Measurements from ENCODE around the gene NINL. TPM values are rescaled to one million over a fixed set of nuclear protein-coding genes. Genes with fewer than 3 reads are reported as not detected.

Gene NINL
- total RNA-seq, 1 donor from 2014 or later: 47.0 TPM

DNA sequence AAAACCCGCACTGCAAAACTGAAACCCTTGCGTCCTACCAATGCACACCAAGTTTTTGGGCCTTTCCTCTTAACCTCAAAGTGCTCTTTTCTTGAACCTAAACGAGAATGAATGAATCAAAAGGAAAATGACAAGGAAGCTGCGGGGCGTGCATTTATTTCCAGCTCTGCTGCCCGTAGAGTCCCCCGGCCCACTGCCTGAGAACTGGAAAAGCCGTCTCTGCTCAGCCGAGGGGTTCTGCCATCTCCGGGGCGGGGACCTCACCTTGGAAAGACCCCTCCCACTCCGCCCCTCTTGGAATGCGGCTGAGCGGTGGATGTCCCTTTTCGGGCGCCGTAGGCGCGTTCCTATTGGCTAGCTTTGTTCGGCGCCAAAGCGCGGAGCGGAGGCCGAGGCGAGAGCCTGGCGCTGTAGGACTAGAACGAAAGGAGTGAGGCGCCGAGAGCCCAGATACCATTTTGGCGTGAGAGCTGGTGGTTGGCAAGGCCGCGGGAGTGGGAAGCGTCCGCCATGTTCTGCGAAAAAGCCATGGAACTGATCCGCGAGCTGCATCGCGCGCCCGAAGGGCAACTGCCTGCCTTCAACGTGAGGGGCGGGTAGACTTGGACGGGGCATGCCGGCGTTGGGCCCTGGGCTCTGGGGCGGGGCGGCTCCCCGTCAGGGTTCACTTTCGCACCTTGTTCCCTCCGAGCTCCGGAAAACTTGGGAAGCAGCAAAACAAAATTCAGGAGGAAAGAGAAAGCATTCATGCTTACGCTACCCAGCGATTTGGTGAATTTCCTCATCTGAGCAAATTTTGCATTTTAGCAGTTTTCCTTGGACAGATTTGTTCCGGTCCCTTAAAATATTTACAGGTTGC is 177.8 kb downstream of the NINL start, which contains the start of gene GINS1:
Gene GINS1 (plus strand): TSS at position 363 of the 859 bp plus-strand sequence. CDS start 148 bp downstream, at position 511.
- Mint-ChIP-seq H3K36me3 (peaks cover 7% of the 10 kb centered on the region), H3K4me1 (ENCODE audit: unreplicated experiment) (peaks cover 17% of the 10 kb centered on the region), H3K27ac (peak within 1 kb of the TSS; percentile 93), H3K27me3 (no peaks in the 10 kb centered on the region), H3K9me3 (peaks cover 13% of the 10 kb centered on the region), H3K4me3 (peak within 1 kb of the TSS; percentile 95)
- TF ChIP-seq, protein P1, sequence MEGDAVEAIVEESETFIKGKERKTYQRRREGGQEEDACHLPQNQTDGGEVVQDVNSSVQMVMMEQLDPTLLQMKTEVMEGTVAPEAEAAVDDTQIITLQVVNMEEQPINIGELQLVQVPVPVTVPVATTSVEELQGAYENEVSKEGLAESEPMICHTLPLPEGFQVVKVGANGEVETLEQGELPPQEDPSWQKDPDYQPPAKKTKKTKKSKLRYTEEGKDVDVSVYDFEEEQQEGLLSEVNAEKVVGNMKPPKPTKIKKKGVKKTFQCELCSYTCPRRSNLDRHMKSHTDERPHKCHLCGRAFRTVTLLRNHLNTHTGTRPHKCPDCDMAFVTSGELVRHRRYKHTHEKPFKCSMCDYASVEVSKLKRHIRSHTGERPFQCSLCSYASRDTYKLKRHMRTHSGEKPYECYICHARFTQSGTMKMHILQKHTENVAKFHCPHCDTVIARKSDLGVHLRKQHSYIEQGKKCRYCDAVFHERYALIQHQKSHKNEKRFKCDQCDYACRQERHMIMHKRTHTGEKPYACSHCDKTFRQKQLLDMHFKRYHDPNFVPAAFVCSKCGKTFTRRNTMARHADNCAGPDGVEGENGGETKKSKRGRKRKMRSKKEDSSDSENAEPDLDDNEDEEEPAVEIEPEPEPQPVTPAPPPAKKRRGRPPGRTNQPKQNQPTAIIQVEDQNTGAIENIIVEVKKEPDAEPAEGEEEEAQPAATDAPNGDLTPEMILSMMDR (conservative IDR thresholded peaks at IDR 0.05): peak; percentile 23
- DNase-seq (ENCODE audit: extremely low spot score, unreplicated experiment): peak; percentile 95

Other genes starting within 250 kb of the NINL start
- 68.9 and 94.5 TPM in 2 replicates for gene ABHD12, start 194.7 kb downstream of the NINL start, total RNA-seq (ENCODE audit: low replicate concordance)
- 13.7 and 30.2 TPM in 2 replicates for gene GINS1, start 177.9 kb downstream of the NINL start, total RNA-seq (ENCODE audit: low replicate concordance)
- 5.6 and 6.3 TPM in 2 replicates for gene NANP, start 38.5 kb upstream of the NINL start, total RNA-seq (ENCODE audit: low replicate concordance)
- 16.3 and 20.2 TPM in 2 replicates for gene ZNF337, start 111.3 kb upstream of the NINL start, total RNA-seq (ENCODE audit: low replicate concordance)